ENCODE data around the gene NEDD8.

Gene NEDD8

GRCh38 chr14:24250354-24250753 is 18.2 kb upstream of the NEDD8 start:
- Histone ChIP-seq H4K20me1 (ENCODE audit: control insufficient read depth, insufficient read depth, low read depth, low read length) (no peaks in the 10 kb centered on the region), H3K36me3 (ENCODE audit: control insufficient read depth, low read length) (no peaks in the 10 kb centered on the region), H3K9me2 (replicated peaks; ENCODE audit: control insufficient read depth, low read length) (no peaks in the 10 kb centered on the region), H3K27me3 (ENCODE audit: control insufficient read depth, low read length) (no peaks in the 10 kb centered on the region), H3K79me2 (ENCODE audit: control insufficient read depth, low read length) (no peaks in the 10 kb centered on the region), H3K4me2 (ENCODE audit: low read length) (no peak overlapping the region), H3K4me1 (ENCODE audit: control insufficient read depth, low read length) (no peaks in the 10 kb centered on the region), H3F3A (ENCODE audit: control insufficient read depth, insufficient read depth) (no peaks in the 10 kb centered on the region), H3K27ac (ENCODE audit: low read depth, low read length) (no peak overlapping the region), H3K9me3 (ENCODE audit: control insufficient read depth, insufficient read depth, low read length) (no peaks in the 10 kb centered on the region), H3K4me3 (ENCODE audit: low read length) (no peak overlapping the region)
- TF ChIP-seq EZH2phosphoT487 (IDR thresholded peaks at IDR 0.05; ENCODE audit: borderline replicate concordance, low read length): no peak
- no peak for TF ChIP-seq CTCF (IDR thresholded peaks at IDR 0.05; ENCODE audit: low read depth, low read length, poor library complexity, severe bottlenecking)

- H3K9me3 ChIP-seq (ENCODE audit: control insufficient read depth, insufficient read depth, low read length): no peaks in the 10 kb centered on the region
- TF ChIP-seq EZH2phosphoT487 (IDR thresholded peaks at IDR 0.05; ENCODE audit: borderline replicate concordance, low read length): no peak
- no peak for TF ChIP-seq CTCF (IDR thresholded peaks at IDR 0.05; ENCODE audit: low read depth, low read length, poor library complexity, severe bottlenecking)
- no peaks in the 10 kb centered on the region for H3K27me3 ChIP-seq (ENCODE audit: control insufficient read depth, low read length)
- no peaks in the 10 kb centered on the region for H3K79me2 ChIP-seq (ENCODE audit: control insufficient read depth, low read length)
- H3K27ac ChIP-seq (ENCODE audit: low read depth, low read length): no peak overlapping the region
- no peaks in the 10 kb centered on the region for H4K20me1 ChIP-seq (ENCODE audit: control insufficient read depth, insufficient read depth, low read depth, low read length)
- H3K4me1 ChIP-seq (ENCODE audit: control insufficient read depth, low read length): no peaks in the 10 kb centered on the region
- no peaks in the 10 kb centered on the region for H3K9me2 ChIP-seq (replicated peaks; ENCODE audit: control insufficient read depth, low read length)
- no peaks in the 10 kb centered on the region for H3F3A ChIP-seq (ENCODE audit: control insufficient read depth, insufficient read depth)
- H3K4me2 ChIP-seq (ENCODE audit: low read length): no peak overlapping the region
- H3K36me3 ChIP-seq (ENCODE audit: control insufficient read depth, low read length): no peaks in the 10 kb centered on the region
- no peak overlapping the region for H3K4me3 ChIP-seq (ENCODE audit: low read length)
These were observed 17.3 kb upstream of the NEDD8 start for GRCh38 chr14:24249230-24250021.

- peaks cover 10% of the 10 kb centered on the region for H3K4me1 ChIP-seq (ENCODE audit: control insufficient read depth, low read length)
- H3K9me2 ChIP-seq (replicated peaks; ENCODE audit: control insufficient read depth, low read length): no peaks in the 10 kb centered on the region
- H3K4me2 ChIP-seq (ENCODE audit: low read length): no peak overlapping the region
- TF ChIP-seq EZH2phosphoT487 (IDR thresholded peaks at IDR 0.05; ENCODE audit: borderline replicate concordance, low read length): no peak
- TF ChIP-seq CTCF (IDR thresholded peaks at IDR 0.05; ENCODE audit: low read depth, low read length, poor library complexity, severe bottlenecking): no peak
- H3K36me3 ChIP-seq (ENCODE audit: control insufficient read depth, low read length): no peaks in the 10 kb centered on the region
- no peak overlapping the region for H3K4me3 ChIP-seq (ENCODE audit: low read length)
- H3K27me3 ChIP-seq (ENCODE audit: control insufficient read depth, low read length): no peaks in the 10 kb centered on the region
- no peaks in the 10 kb centered on the region for H4K20me1 ChIP-seq (ENCODE audit: control insufficient read depth, insufficient read depth, low read depth, low read length)
- no peaks in the 10 kb centered on the region for H3K79me2 ChIP-seq (ENCODE audit: control insufficient read depth, low read length)
- no peaks in the 10 kb centered on the region for H3K9me3 ChIP-seq (ENCODE audit: control insufficient read depth, insufficient read depth, low read length)
- H3K27ac ChIP-seq (ENCODE audit: low read depth, low read length): no peak overlapping the region
- H3F3A ChIP-seq (ENCODE audit: control insufficient read depth, insufficient read depth): peaks cover 3% of the 10 kb centered on the region
These were observed 15.3 kb upstream of the NEDD8 start for GRCh38 chr14:24247422-24247821.

Measured in DOHH2 (cell line).